Activated naive CD8-positive, alpha-beta T cell treated with anti-CD3 and anti-CD28 coated beads for 36 hours (primary cell): Measurements from ENCODE around the gene TRAPPC10. TPM values are rescaled to one million over a fixed set of nuclear protein-coding genes. Genes with fewer than 3 reads are reported as not detected.

Experiments used
- DNase-seq: peaks from one replicate; pipeline ENCODE4 v3.0.0; 2021
- H3K27ac Mint-ChIP-seq: one replicate; pipeline ENCODE4 v1.8.0; 2022; ENCODE audit warnings: mild to moderate bottlenecking, moderate library complexity, mixed read lengths
- H3K27me3 Mint-ChIP-seq: one replicate; pipeline ENCODE4 v1.8.0; 2022; ENCODE audit warnings: mild to moderate bottlenecking, mixed read lengths
- H3K36me3 Mint-ChIP-seq: one replicate; pipeline ENCODE4 v1.8.0; 2021; ENCODE audit warnings: mild to moderate bottlenecking, mixed read lengths
- H3K4me1 Mint-ChIP-seq: one replicate; pipeline ENCODE4 v1.8.0; 2021; ENCODE audit warnings: mixed read lengths
- H3K4me3 Mint-ChIP-seq: one replicate; pipeline ENCODE4 v1.8.0; 2022; ENCODE audit warnings: mild to moderate bottlenecking, moderate library complexity, mixed read lengths
- H3K9me3 Mint-ChIP-seq: one replicate; pipeline ENCODE4 v1.8.0; 2022; ENCODE audit warnings: mixed read lengths
- total RNA-seq, 2 experiments: library from RNA; stranded (reverse); gene quantifications; one replicate each; pipeline ENCODE4 v1.2.3, GENCODE V29; 2021

The TRAPPC10 gene
- total RNA-seq, 2 experiments from 2014 or later: 42.4 to 44.4 TPM

GRCh38 chr21:43989401-43989800 lies 22.7 kb upstream of the TRAPPC10 start:
- Mint-ChIP-seq H3K4me1 (peaks cover 14% of the 10 kb centered on the region), H3K9me3 (no peaks in the 10 kb centered on the region), H3K27ac (no peak overlapping the region), H3K36me3 (no peaks in the 10 kb centered on the region), H3K27me3 (no peaks in the 10 kb centered on the region), H3K4me3 (no peak overlapping the region)
- no peak for DNase-seq

GRCh38 chr21:43991447-43991991 lies 20.6 kb upstream of the TRAPPC10 start:
- H3K9me3 Mint-ChIP-seq: no peaks in the 10 kb centered on the region
- no peak for DNase-seq
- H3K36me3 Mint-ChIP-seq: no peaks in the 10 kb centered on the region
- H3K4me1 Mint-ChIP-seq: peaks cover 2% of the 10 kb centered on the region
- H3K27me3 Mint-ChIP-seq: no peaks in the 10 kb centered on the region
- no peak overlapping the region for H3K27ac Mint-ChIP-seq
- H3K4me3 Mint-ChIP-seq: no peak overlapping the region

GRCh38 chr21:43992121-43992520 lies 20.0 kb upstream of the TRAPPC10 start:
- H3K36me3 Mint-ChIP-seq: no peaks in the 10 kb centered on the region
- no peaks in the 10 kb centered on the region for H3K9me3 Mint-ChIP-seq
- H3K4me3 Mint-ChIP-seq: no peak overlapping the region
- DNase-seq: no peak
- H3K27ac Mint-ChIP-seq: no peak overlapping the region
- no peaks in the 10 kb centered on the region for H3K27me3 Mint-ChIP-seq
- H3K4me1 Mint-ChIP-seq: no peaks in the 10 kb centered on the region

GRCh38 chr21:43993420-43993934 lies 18.6 kb upstream of the TRAPPC10 start:
- no peaks in the 10 kb centered on the region for H3K36me3 Mint-ChIP-seq
- no peak overlapping the region for H3K27ac Mint-ChIP-seq
- H3K27me3 Mint-ChIP-seq: no peaks in the 10 kb centered on the region
- no peak for DNase-seq
- no peaks in the 10 kb centered on the region for H3K9me3 Mint-ChIP-seq
- no peak overlapping the region for H3K4me3 Mint-ChIP-seq
- no peaks in the 10 kb centered on the region for H3K4me1 Mint-ChIP-seq

- Mint-ChIP-seq H3K4me3 (no peak overlapping the region), H3K4me1 (no peaks in the 10 kb centered on the region), H3K9me3 (no peaks in the 10 kb centered on the region), H3K36me3 (no peaks in the 10 kb centered on the region), H3K27ac (no peak overlapping the region), H3K27me3 (no peaks in the 10 kb centered on the region)
- DNase-seq: no peak
These were observed 18.0 kb upstream of the TRAPPC10 start for GRCh38 chr21:43994085-43994484.

GRCh38 chr21:43994646-43995045 lies 17.5 kb upstream of the TRAPPC10 start:
- no peak overlapping the region for H3K27ac Mint-ChIP-seq
- H3K4me1 Mint-ChIP-seq: no peaks in the 10 kb centered on the region
- no peaks in the 10 kb centered on the region for H3K9me3 Mint-ChIP-seq
- H3K27me3 Mint-ChIP-seq: no peaks in the 10 kb centered on the region
- H3K4me3 Mint-ChIP-seq: no peak overlapping the region
- DNase-seq: no peak
- H3K36me3 Mint-ChIP-seq: no peaks in the 10 kb centered on the region

- Mint-ChIP-seq H3K4me1 (no peaks in the 10 kb centered on the region), H3K4me3 (no peak overlapping the region), H3K27ac (no peak overlapping the region), H3K9me3 (no peaks in the 10 kb centered on the region), H3K27me3 (no peaks in the 10 kb centered on the region), H3K36me3 (no peaks in the 10 kb centered on the region)
- no peak for DNase-seq
These were observed 16.5 kb upstream of the TRAPPC10 start for GRCh38 chr21:43995521-43996105.

- H3K27ac Mint-ChIP-seq: no peak overlapping the region
These were observed 14.1 kb upstream of the TRAPPC10 start for GRCh38 chr21:43997766-43998742.

GRCh38 chr21:44000360-44000759 lies 11.7 kb upstream of the TRAPPC10 start:
- H3K27me3 Mint-ChIP-seq: no peaks in the 10 kb centered on the region
- H3K27ac Mint-ChIP-seq: no peak overlapping the region
- H3K4me1 Mint-ChIP-seq: no peaks in the 10 kb centered on the region
- no peaks in the 10 kb centered on the region for H3K36me3 Mint-ChIP-seq
- H3K9me3 Mint-ChIP-seq: no peaks in the 10 kb centered on the region
- no peak overlapping the region for H3K4me3 Mint-ChIP-seq
- DNase-seq: no peak

More at GRCh38 chr21:43997766-43998742, 14.1 kb upstream of the TRAPPC10 start:
- H3K27me3 Mint-ChIP-seq: no peaks in the 10 kb centered on the region
- H3K4me1 Mint-ChIP-seq: no peaks in the 10 kb centered on the region
- H3K4me3 Mint-ChIP-seq: no peak overlapping the region
- no peaks in the 10 kb centered on the region for H3K9me3 Mint-ChIP-seq
- no peak for DNase-seq
- no peaks in the 10 kb centered on the region for H3K36me3 Mint-ChIP-seq

- H3K4me1 Mint-ChIP-seq: no peaks in the 10 kb centered on the region
- H3K4me3 Mint-ChIP-seq: no peak overlapping the region
- no peaks in the 10 kb centered on the region for H3K9me3 Mint-ChIP-seq
- no peaks in the 10 kb centered on the region for H3K36me3 Mint-ChIP-seq
- DNase-seq: no peak
- no peaks in the 10 kb centered on the region for H3K27me3 Mint-ChIP-seq
- no peak overlapping the region for H3K27ac Mint-ChIP-seq
These were observed 9.6 kb upstream of the TRAPPC10 start for GRCh38 chr21:44002511-44002910.

GRCh38 chr21:44003307-44003966 lies 8.7 kb upstream of the TRAPPC10 start:
- no peak for DNase-seq
- no peak overlapping the region for H3K4me3 Mint-ChIP-seq
- H3K9me3 Mint-ChIP-seq: no peaks in the 10 kb centered on the region
- no peaks in the 10 kb centered on the region for H3K4me1 Mint-ChIP-seq
- H3K27me3 Mint-ChIP-seq: no peaks in the 10 kb centered on the region
- H3K27ac Mint-ChIP-seq: no peak overlapping the region
- H3K36me3 Mint-ChIP-seq: no peaks in the 10 kb centered on the region

GRCh38 chr21:44005071-44005470 lies 7.0 kb upstream of the TRAPPC10 start:
- H3K27me3 Mint-ChIP-seq: no peaks in the 10 kb centered on the region
- DNase-seq: no peak
- H3K4me3 Mint-ChIP-seq: no peak overlapping the region
- H3K9me3 Mint-ChIP-seq: no peaks in the 10 kb centered on the region
- no peak overlapping the region for H3K27ac Mint-ChIP-seq
- H3K36me3 Mint-ChIP-seq: no peaks in the 10 kb centered on the region
- peaks cover 1% of the 10 kb centered on the region for H3K4me1 Mint-ChIP-seq

- no peak overlapping the region for H3K27ac Mint-ChIP-seq
- H3K4me1 Mint-ChIP-seq: peaks cover 2% of the 10 kb centered on the region
- no peaks in the 10 kb centered on the region for H3K9me3 Mint-ChIP-seq
- H3K36me3 Mint-ChIP-seq: no peaks in the 10 kb centered on the region
- no peaks in the 10 kb centered on the region for H3K27me3 Mint-ChIP-seq
- no peak for DNase-seq
- H3K4me3 Mint-ChIP-seq: no peak overlapping the region
These were observed 6.5 kb upstream of the TRAPPC10 start for GRCh38 chr21:44005593-44005992.

GRCh38 chr21:44006017-44006619 lies 6.0 kb upstream of the TRAPPC10 start:
- no peak for DNase-seq
- H3K36me3 Mint-ChIP-seq: no peaks in the 10 kb centered on the region
- H3K4me3 Mint-ChIP-seq: no peak overlapping the region
- H3K27ac Mint-ChIP-seq: no peak overlapping the region
- peaks cover 6% of the 10 kb centered on the region for H3K4me1 Mint-ChIP-seq
- H3K9me3 Mint-ChIP-seq: no peaks in the 10 kb centered on the region
- no peaks in the 10 kb centered on the region for H3K27me3 Mint-ChIP-seq
